Measurements from ENCODE around the gene RICTOR. TPM values are rescaled to one million over a fixed set of nuclear protein-coding genes. Genes with fewer than 3 reads are reported as not detected.
A peak's percentile ranks its signal among the peaks of the same experiment; 100 is the strongest.

The RICTOR gene
- total RNA-seq (ENCODE audit: insufficient read depth, low replicate concordance) = 97.7 TPM

DNA sequence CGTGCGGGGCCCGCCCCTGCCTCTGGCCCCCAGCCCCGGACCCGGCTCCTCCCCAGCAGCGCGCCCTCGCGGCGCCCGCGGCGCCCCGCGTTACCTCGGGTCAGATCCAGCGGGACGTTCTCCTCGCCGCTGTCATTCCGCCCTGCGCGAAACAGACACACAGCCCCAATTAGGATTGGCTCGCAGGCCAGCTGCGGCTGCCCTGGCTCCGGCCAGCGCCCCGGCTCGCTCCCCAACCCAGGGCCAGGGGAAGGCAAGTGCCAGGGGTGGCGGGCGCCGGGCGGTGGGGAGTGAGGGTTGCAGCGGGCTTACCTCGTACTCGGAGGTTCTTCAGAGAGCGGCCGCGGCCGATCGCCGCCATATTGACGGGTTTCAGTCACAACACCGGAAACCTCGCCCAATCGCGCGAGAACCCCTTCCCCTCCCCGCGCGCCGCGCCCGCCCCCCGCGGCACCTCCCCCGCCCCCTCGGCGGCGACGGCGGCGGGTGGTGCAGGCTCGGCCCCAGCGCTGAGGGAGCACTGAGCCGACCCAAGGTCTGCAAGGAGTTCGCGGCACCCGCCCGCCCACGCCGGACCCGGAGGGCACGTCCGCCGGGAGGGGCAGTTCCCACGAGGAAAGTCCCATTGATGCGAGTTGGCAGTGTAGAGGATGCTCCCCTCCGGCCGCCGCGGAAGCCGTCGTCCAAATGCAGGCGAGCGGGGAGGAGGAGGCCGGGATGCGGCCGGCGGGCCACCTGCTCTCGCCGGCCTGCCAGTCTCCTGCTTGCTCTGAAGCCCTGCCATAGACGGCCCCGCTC is at the start of gene RICTOR:
RICTOR (minus strand) TSS at position 383 of the 798 bp plus-strand sequence; CDS start at position 361, 22 bp downstream.
- DNase-seq (ENCODE audit: low spot score) = peak; percentile 91

- no peak for DNase-seq (ENCODE audit: low spot score)
Measured at GRCh38 chr5:39121922-39122321, 47.7 kb upstream of the RICTOR start.

DNA sequence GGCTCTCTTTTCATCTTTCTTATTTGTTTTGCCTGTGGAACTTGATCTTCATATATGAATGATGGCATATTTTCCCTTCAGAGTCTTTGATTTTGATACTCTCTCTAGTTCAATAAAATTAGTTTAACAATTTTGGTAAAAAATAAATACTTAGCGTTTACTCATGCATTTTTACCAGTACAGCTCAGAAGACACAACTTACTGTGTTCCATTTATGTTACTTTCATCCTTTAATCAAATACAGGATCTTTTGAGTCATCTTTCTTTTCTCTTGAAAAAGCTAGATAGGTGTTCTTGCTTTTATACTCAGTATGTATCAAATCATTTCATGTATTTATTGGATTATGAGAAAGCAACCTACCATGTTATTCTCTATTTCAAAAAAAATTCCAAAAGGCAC is 47.1 kb upstream of the RICTOR start:
- no peak for DNase-seq (ENCODE audit: low spot score)

GRCh38 chr5:39120052-39120420 is 45.8 kb upstream of the RICTOR start:
- no peak for DNase-seq (ENCODE audit: low spot score)

- no peak for DNase-seq (ENCODE audit: low spot score)
Measured at GRCh38 chr5:39119404-39120051, 45.3 kb upstream of the RICTOR start.

GRCh38 chr5:39118638-39119037 is 44.4 kb upstream of the RICTOR start:
- no peak for DNase-seq (ENCODE audit: low spot score)

- DNase-seq (ENCODE audit: low spot score) = peak; percentile 19
Measured at GRCh38 chr5:39117401-39117800, 43.2 kb upstream of the RICTOR start.

- no peak for DNase-seq (ENCODE audit: low spot score)
Measured at GRCh38 chr5:39116344-39117170, 42.4 kb upstream of the RICTOR start.

DNA sequence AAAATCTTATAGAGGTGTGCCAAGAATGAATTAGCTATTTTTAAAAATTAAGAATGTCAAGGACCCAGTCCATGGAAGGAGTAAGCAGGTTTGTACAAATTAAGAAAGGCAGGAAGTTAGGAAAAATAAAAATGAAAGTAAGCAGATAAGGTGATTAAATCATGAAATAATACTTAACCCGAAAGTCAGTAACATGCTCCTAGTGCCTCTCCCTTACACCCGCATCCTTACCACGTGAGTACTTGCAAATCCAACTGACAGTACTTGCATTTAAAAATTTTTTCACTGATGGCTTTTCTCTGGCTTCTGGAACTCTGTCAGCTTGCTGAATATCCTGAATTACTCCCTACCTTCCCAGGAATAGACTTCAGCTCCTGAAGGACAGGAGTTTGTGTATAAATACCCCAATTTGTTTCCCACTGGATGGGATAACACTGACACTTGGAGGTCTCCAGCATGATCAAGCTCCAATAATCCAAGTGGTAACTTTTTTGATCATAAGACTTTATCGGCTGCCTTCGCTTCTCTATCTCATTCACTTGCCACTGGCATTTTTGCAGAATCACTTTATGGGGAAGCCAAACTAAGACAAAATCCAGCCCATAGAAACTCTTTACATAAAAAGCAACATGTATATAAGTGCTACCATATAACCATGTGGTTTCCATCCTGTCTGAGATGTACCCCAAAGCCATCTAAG is 41.6 kb upstream of the RICTOR start:
- peak; percentile 23 for DNase-seq (ENCODE audit: low spot score)

DNA sequence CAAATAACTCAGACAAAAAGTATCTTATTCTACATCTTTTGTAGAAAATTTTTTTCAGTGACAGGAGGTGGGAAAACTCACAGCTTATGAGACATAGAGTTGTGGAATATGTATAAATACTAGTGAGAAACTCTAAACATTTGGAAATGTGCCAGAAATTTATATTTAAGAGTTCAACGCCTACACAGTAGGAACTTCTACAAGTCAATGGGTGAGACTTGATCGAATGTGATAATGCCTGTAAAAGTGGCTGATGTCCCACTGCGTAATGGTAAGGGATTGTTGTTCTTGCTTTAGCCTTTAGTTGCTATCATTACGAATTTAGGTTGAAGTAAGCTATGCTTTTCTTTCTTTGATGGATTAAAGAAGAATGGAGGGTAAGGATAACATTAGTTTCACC is 40.0 kb upstream of the RICTOR start:
- DNase-seq (ENCODE audit: low spot score) = no peak

DNA sequence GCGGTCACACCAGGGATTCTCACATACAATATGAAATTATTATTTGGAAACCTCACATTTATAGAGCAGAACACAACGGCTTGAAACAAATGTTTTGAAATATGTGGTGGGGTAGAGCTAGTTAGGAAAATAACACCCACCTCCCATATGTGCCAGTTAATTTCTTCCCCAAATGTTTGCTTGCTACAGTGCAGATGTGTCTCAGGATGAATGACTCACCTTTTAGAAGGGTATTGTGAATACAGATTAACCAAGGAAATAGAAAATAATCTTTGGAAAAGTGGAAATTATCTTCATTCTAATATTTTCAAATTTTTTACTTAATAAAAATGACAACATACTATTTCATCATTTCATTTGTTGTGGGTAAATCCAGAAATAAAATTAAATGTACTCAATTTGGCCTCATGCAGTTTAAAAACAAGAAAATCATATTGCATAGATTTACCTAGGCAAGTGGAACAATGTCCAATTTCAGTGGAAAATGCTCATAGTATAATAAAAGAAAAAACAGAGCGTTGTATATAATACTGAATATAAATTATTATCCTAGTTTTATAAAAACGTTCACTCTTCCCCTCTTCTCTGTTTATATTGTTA is 39.3 kb upstream of the RICTOR start:
- no peak for DNase-seq (ENCODE audit: low spot score)

DNA sequence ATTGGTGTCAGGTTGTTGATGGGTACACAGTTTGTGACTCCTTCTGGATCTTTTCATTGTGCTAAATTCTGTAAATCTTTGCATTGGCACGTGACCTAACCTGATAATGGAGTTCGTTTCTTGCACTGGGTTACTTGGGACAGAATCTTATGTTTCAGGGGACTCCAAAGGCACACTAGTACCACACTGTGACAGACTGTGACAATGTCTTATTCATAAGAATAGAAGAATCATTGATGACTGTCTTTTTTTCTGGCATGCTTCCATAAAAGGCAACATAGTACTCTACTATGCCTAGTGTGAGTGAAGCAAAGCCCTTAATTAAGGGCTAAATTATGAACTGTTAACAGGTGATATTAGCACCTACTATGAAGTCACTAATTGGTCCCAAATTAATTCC is 35.4 kb upstream of the RICTOR start:
- DNase-seq (ENCODE audit: low spot score) = no peak

DNA sequence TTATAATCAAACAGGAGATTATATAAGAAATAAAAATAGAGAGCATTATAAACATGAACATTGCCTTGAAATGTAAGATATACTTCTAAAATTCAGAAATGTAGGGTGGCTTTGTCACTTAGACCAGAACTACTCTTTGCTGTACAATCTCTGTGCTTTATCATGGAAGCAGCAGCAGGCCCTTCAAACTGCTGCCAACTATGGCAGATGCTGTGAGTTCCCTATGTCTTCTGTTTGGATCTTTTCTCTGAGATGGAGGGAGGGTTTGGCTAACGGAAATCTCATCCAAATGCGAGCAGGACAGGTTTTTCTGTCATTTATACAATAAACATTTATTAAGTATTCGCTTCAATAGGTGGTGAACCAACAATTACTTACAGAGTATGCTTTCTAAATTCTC is 34.8 kb upstream of the RICTOR start:
- DNase-seq (ENCODE audit: low spot score) = peak; percentile 28

DNA sequence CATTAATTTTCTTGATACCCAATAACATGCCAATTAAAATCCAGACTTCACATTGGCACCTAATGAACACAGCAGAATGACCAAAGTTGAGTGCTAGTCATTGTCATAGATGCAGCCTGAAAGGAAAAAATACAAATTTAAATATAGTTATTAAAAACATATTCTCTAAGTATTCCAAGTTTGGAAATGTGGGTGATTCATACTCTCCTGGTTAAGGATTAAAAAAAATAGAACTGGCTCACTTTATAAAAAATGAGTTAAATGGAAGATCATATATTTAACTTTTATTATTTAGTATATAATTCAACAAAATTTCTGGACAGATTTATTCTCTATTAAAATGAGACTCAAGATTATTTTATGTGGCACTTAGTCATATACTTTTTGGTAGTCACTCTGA is 33.2 kb upstream of the RICTOR start:
- no peak for DNase-seq (ENCODE audit: low spot score)

- peak; percentile 14 for DNase-seq (ENCODE audit: low spot score)
Measured at GRCh38 chr5:39106322-39106721, 32.1 kb upstream of the RICTOR start.

DNA sequence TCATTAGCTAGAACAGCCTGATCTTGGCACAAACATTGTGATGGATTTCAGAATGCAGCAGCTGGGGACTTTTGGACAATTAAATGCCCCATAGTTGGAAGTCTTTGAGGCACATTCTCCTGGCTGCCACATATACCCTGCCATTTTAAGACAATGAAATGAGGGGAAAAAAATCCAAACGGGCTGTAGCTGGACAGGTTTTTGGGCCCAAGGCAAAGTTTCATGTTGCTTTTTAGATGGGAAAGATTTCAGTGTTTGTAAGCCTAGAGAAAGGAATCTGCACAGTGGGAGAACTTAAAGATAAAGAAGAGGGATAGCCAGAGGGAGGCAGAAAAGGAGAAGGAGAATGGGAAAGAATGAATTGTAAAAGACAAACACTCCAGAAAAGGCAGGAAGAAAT is 30.0 kb upstream of the RICTOR start:
- DNase-seq (ENCODE audit: low spot score) = no peak

- no peak for DNase-seq (ENCODE audit: low spot score)
Measured at GRCh38 chr5:39102684-39103155, 28.5 kb upstream of the RICTOR start.

GRCh38 chr5:39100851-39101396 is 26.7 kb upstream of the RICTOR start:
- no peak for DNase-seq (ENCODE audit: low spot score)

DNA sequence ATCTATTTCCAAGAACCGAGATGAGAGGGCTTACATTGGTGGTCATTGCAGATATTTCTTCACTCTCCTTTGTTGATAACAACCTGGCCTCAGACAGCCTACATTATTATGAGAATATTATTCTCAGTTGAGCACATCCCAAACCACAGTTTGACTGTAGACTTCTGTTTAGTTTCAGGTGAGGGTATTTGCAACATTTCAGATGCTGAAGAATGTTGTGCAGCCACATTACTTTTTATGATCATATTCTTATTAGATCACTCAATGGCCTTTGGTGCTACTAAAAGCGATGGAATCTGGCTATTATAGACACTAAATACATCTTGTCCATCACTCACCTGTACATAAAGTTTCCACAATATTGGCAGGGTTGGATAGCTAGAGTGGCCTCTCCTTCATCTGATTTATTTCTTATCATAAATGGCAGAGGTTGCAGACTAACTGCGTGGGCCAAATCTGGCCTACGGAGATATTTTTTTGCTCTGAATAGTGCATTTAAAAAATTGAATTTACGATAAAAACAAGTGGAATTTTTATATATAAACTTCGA is 26.2 kb upstream of the RICTOR start:
- DNase-seq (ENCODE audit: low spot score) = no peak

- DNase-seq (ENCODE audit: low spot score) = no peak
Measured at GRCh38 chr5:39099831-39100230, 25.6 kb upstream of the RICTOR start.

DNA sequence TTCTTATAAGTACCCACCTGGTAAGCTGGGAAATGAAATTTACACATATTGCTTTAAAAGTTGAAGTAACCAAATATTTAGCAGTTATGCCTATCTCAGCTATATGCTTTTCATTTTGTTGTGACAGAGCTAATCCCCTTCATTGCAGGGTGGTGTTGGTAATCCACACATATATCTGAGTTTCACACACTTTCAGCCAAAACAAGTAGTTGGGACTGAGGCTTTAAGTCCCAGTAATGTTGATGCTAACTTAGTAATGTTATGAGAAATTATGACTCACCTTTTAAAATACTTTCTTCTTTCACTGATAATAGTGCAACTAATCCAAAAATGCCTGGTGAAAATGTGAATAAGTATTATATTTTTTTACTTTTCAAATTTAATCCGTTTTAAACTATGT is 19.2 kb upstream of the RICTOR start:
- DNase-seq (ENCODE audit: low spot score) = peak; percentile 22
